GM21381 (cell line): ENCODE results near the gene DOCK6.

ENCODE experiments used
- ATAC-seq: cut with Tn5 transposase; IDR thresholded peaks from one replicate; pipeline ENCODE4 v1.9.1; 2021; ENCODE audit warnings: mild to moderate bottlenecking, moderate library complexity; ENCODE audit not compliant: unreplicated experiment

Gene DOCK6

DNA sequence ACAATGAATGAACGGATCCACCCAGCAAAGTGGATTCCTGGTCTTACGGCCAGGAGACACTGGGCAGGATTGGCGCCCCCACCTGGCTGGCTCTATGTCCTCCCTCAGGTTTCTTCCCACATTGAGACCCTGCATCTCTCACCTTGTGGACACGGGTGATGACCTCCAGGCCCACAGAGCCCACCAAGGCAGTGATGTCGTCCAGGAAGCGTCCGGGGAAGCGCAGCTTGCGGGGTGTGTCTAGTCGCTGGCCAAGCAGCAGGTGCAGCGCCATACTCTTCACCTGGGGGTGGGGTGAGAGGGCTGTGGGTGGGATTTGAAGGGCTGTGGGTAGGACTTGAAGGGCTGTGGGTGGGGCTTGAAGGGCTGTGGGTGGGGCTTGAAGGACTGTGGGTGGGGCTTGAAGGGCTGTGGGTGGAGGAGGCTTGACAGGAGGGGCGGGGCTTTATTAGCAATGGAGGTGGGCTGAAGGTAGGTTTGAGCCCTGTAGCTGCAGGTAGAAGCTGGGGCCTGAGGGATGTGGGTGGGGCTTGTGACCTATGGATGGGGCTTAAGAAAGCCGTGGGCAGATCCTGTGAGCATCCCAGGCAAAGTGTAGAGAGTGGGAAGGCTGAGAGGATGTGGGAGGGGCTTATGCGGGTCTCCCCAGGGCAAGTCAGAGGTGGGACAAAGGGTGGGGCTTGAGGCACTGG is 35.0 kb downstream of the DOCK6 start:
- no peak for ATAC-seq

- no peak for ATAC-seq
Observed at GRCh38 chr19:11226716-11227166, 35.6 kb downstream of the DOCK6 start.

DNA sequence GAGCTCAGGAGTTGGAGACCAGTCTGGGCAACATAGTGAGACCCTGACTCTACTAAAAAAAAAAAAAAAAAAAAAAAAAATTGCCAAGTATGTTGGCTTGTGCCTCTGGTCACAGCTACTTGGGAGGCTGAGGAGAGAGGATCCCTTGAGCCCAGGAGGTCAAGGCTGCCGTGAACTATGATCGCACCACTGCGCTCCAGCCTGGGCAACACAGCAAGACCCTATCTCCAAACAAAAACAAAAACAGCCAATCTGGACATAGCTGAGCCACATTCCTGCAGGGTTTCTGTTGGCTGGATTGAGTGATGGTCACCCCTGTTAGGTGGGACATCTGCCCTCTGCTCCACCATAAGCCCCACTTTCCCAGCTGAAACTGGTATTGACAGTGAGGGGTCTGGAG is 36.5 kb downstream of the DOCK6 start:
- no peak for ATAC-seq

DNA sequence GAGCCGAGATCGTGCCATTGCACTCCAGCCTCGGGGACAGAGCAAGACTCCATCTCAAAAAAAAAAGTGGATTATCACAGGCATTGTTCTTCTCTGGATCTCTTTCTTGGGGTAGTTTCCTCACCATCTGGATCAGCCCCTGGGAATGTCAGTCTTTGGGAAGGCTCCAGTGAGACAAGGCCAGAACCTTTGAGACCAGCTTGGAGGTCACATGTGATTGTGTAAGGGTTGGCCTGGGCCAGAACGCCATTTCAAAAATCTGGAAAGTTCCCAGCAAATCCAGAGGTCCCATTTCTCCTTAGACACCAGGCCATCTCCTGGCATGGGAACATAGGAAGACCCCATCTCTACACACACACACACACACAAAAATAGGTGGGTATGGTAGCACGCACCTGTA is 37.2 kb downstream of the DOCK6 start:
- no peak for ATAC-seq

DNA sequence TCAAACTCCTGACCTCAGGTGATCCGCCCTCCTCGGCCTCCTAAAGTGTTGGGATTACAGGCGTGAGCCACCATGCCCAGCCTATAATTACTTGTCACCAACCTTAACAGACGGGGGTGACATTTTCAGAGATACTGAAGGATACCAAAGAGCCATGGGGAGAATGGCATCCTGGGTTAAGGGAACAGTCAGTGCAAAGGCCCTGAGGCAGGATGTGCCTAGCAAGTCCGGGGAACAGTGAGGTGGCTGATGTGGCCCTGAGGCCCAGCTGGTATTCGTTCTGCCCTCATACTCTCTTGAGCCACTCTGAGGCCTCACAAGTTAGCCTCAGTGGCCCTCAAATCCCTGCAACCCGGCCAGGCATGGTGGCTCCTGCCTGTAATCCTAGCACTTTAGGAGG is 37.9 kb downstream of the DOCK6 start:
- ATAC-seq = no peak

- ATAC-seq = no peak
Observed at GRCh38 chr19:11223200-11223599, 39.1 kb downstream of the DOCK6 start.

- no peak for ATAC-seq
Observed at GRCh38 chr19:11221082-11221598, 41.2 kb downstream of the DOCK6 start.

GRCh38 chr19:11214387-11214786 is 47.9 kb downstream of the DOCK6 start:
- no peak for ATAC-seq

- no peak for ATAC-seq
Observed at GRCh38 chr19:11210656-11210928, 51.7 kb downstream of the DOCK6 start.

DNA sequence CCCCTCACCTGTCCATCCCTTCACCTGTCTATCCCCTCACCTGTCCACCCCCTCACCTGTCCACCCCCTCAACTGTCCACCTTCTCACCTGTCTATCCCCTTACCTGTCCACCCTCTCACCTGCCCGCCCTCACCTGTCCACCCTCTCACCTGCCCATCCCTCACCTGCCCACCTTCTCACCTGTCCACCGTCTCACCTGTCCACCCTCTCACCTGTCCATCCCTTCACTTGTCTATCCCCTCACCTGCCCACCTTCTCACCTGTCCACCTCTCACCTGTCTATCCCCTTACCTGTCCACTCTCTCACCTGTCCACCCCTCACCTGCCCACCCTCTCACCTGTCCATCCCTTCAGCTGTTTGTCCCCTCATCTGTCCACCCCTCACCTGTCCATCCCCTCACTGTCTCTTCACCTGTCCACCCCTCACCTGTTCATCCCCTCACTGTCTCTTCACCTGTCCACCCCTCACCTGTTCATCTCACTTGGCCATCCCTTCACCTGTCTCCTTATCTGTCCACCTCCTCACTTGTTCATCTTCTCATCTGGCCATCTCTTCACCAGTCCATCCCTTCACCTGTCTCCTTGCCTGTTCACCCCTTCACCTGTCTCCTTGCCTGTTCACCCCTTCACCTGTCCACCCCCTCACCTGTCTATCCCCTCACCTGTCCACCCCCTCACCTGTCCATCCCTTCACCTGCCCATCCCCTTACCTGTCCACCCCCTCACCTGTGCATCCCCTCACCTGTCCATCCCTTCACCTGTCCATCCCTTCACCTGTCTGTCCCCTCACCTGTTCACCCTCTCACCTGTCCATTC is 52.3 kb downstream of the DOCK6 start:
- ATAC-seq = no peak

GRCh38 chr19:11208561-11209471 is 53.5 kb downstream of the DOCK6 start:
- no peak for ATAC-seq

DNA sequence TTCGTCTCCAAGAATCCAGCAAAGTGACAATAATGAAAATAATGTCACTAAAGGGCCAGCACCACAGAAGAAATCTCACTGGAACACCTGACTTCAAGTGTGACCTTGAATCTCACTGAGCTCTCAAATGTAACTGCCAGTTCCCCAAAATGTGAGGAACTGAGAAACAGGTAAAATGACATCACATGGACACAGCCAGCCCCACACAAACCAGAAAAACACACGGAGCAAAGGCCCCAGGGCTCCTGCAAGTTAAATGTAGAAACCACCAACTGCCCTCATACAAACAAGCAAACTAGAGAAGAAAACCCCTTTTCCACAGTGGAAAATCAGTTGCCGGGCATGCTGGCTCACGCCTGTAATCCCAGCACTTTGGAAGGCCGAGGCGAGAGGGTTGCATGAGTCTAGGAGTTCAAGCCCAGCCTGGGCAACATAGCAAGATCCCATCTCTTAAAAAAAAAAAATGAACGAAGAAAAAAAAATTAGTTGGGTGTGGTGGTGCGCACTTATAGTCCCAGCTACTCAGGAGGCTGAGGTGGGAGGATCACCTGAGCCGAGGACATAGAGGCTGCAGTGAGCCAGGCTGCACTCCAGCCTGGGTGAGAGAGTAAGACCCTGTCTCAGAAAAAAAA is 56.3 kb downstream of the DOCK6 start:
- ATAC-seq = no peak

- no peak for ATAC-seq
Observed at GRCh38 chr19:11204943-11205349, 57.4 kb downstream of the DOCK6 start.

DNA sequence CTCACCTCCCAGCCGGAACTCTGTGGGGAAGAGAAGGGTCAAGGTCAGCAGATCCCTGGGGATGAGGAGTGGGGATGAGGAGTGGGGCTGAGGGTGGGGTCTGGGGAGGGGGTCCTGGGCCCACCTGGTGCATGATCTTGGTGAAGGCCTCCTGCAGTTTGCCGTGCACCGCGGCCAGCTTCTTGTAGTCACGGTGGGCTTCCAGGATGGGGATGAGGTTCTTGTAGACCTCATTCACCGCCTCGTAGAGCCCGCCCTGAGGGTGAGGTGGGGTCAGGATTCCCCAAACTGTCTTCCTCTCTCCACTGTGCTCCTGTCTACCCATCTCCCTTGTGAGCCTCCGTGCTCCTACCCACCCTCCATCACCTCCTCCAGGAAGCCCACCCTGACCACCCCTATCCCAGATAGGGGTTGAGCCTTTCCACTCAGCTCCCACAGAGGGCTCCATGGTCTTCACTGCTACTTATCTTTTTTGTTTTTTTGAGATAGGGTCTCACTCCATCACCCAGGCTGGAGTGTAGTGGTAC is 58.2 kb downstream of the DOCK6 start:
- ATAC-seq = no peak

GRCh38 chr19:11203194-11204075 is 58.9 kb downstream of the DOCK6 start:
- no peak for ATAC-seq

GRCh38 chr19:11202488-11203193 is 59.7 kb downstream of the DOCK6 start:
- ATAC-seq = no peak

DNA sequence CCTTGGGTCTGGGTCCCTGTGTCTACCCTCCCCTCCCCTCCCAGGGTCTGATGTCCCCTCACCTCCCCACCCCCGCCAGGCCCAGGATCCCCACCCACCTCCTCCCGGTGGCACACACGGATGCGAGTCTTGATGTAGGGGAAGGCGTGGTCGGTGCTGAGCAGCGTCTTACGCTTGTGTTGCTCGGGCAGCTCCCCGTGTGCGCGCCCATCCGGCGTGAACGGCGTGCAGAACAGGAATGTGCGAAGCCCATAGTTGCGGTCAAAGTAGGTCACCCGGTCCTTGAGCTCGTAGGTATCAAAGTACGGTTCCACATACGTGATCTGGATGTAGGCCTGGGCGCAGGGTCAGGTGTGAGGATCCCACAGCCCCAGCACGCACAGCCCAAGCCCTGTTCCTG is 60.5 kb downstream of the DOCK6 start:
- no peak for ATAC-seq

DNA sequence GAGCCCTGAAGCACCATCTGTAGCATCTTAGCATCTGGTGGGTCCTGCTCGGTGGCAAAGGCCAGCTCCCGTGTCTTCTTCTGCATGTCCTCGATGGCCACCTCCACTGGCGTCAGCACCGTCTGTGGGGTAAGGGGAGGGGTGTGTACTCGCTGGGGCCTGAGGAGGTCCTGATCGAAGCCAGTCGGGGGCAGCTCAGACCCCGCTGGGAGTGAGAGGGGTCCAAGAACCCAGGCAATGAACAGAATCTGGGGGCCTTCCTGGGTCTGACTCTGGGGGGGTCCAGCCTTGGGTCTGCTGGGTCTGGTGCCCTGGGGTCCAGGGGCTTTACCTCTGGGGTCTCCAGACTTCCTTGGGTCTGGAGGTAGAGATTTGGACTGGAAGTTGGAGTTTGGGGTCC is 61.4 kb downstream of the DOCK6 start:
- ATAC-seq = no peak

GRCh38 chr19:11200015-11200574 is 62.2 kb downstream of the DOCK6 start:
- no peak for ATAC-seq
